ENCODE data around the gene QDPR. TPM values are rescaled to one million over a fixed set of nuclear protein-coding genes. Genes with fewer than 3 reads are reported as not detected.

QDPR gene
- total RNA-seq, 1 donor from 2014 or later, result 16.2 TPM

- no peak for DNase-seq (ENCODE audit: extremely low spot score in 2 of 2)
- no peak overlapping the region for H3K4me3 ChIP-seq
- H3K36me3 ChIP-seq, result peaks cover 0 to 10% of the 10 kb centered on the region in 2 donors
- intact Hi-C loops (cut with DNase I), result loop anchor here (10.0 kb wide), 1 partner anchor 1182 kb away; no protein-coding TSS in a partner anchor
- no peak overlapping the region for H3K27ac ChIP-seq
- no peaks in the 10 kb centered on the region for H3K4me1 ChIP-seq
- TF ChIP-seq CTCF (IDR thresholded peaks at IDR 0.05) (no peak), POLR2AphosphoS5 (IDR thresholded peaks at IDR 0.05; ENCODE audit: insufficient read depth in 1 of 2, low read depth in 1 of 2) (no peak), POLR2A (IDR thresholded peaks at IDR 0.05) (no peak)
- H3K9me3 ChIP-seq, result no peaks in the 10 kb centered on the region
- H3K27me3 ChIP-seq, result no peaks in the 10 kb centered on the region
These were observed 35.0 kb downstream of the QDPR start for GRCh38 chr4:17476853-17477252.

GRCh38 chr4:17475481-17475880 is 36.4 kb downstream of the QDPR start:
- Histone ChIP-seq H3K36me3 (peaks cover 0 to 8% of the 10 kb centered on the region in 2 donors), H3K27me3 (no peaks in the 10 kb centered on the region), H3K27ac (no peak overlapping the region), H3K9me3 (no peaks in the 10 kb centered on the region), H3K4me3 (no peak overlapping the region), H3K4me1 (no peaks in the 10 kb centered on the region)
- no peak for DNase-seq (ENCODE audit: extremely low spot score in 2 of 2)
- TF ChIP-seq CTCF (IDR thresholded peaks at IDR 0.05) (no peak), POLR2AphosphoS5 (IDR thresholded peaks at IDR 0.05; ENCODE audit: insufficient read depth in 1 of 2, low read depth in 1 of 2) (no peak)
- intact Hi-C loops (cut with DNase I), result loop anchor here (10.0 kb wide), 1 partner anchor 1181 kb away; no protein-coding TSS in a partner anchor

GRCh38 chr4:17469931-17470674 is 41.8 kb downstream of the QDPR start:
- no peak overlapping the region for H3K4me3 ChIP-seq
- intact Hi-C loops (cut with DNase I), result loop anchor here (10.0 kb wide), 2 partner anchors 115 to 1175 kb away; no protein-coding TSS in a partner anchor
- H3K4me1 ChIP-seq, result no peaks in the 10 kb centered on the region
- H3K36me3 ChIP-seq, result no peaks in the 10 kb centered on the region
- no peak for DNase-seq (ENCODE audit: extremely low spot score in 2 of 2)
- no peak overlapping the region for H3K27ac ChIP-seq
- no peak for TF ChIP-seq POLR2A (IDR thresholded peaks at IDR 0.05)
- TF ChIP-seq CTCF (IDR thresholded peaks at IDR 0.05), result no peak
- TF ChIP-seq POLR2AphosphoS5 (IDR thresholded peaks at IDR 0.05; ENCODE audit: insufficient read depth in 1 of 2, low read depth in 1 of 2), result no peak
- H3K27me3 ChIP-seq, result no peaks in the 10 kb centered on the region
- no peaks in the 10 kb centered on the region for H3K9me3 ChIP-seq

GRCh38 chr4:17468619-17469221 is 43.2 kb downstream of the QDPR start:
- no peaks in the 10 kb centered on the region for H3K4me1 ChIP-seq
- no peaks in the 10 kb centered on the region for H3K36me3 ChIP-seq
- no peaks in the 10 kb centered on the region for H3K27me3 ChIP-seq
- TF ChIP-seq POLR2A (IDR thresholded peaks at IDR 0.05) (no peak), CTCF (IDR thresholded peaks at IDR 0.05) (peak in 1 of 3 experiments; percentile 44)
- intact Hi-C loops (cut with DNase I), result loop anchor here (10.0 kb wide), 1 partner anchor 114 kb away; no protein-coding TSS in a partner anchor
- H3K4me3 ChIP-seq, result no peak overlapping the region
- H3K9me3 ChIP-seq, result no peaks in the 10 kb centered on the region
- no peak for DNase-seq (ENCODE audit: extremely low spot score in 2 of 2)
- H3K27ac ChIP-seq, result no peak overlapping the region

- TF ChIP-seq POLR2A (IDR thresholded peaks at IDR 0.05) (no peak), POLR2AphosphoS5 (IDR thresholded peaks at IDR 0.05; ENCODE audit: insufficient read depth in 1 of 2, low read depth in 1 of 2) (no peak)
- peaks cover 7% of the 10 kb centered on the region for H3K9me3 ChIP-seq
- intact Hi-C loops (cut with DNase I), result loop anchor here (10.0 kb wide), 1 partner anchor 109 kb away; no protein-coding TSS in a partner anchor
- no peaks in the 10 kb centered on the region for H3K4me1 ChIP-seq
- H3K27me3 ChIP-seq, result no peaks in the 10 kb centered on the region
- no peaks in the 10 kb centered on the region for H3K36me3 ChIP-seq
- H3K27ac ChIP-seq, result no peak overlapping the region
- DNase-seq (ENCODE audit: extremely low spot score in 2 of 2), result no peak
- H3K4me3 ChIP-seq, result no peak overlapping the region
These were observed 48.3 kb downstream of the QDPR start for GRCh38 chr4:17463606-17464005.
